ENCODE data around the gene ATP9A.

ATP9A gene

GRCh38 chr20:51625105-51625504 is 143.1 kb downstream of the ATP9A start:
- no peak for DNase-seq

DNA sequence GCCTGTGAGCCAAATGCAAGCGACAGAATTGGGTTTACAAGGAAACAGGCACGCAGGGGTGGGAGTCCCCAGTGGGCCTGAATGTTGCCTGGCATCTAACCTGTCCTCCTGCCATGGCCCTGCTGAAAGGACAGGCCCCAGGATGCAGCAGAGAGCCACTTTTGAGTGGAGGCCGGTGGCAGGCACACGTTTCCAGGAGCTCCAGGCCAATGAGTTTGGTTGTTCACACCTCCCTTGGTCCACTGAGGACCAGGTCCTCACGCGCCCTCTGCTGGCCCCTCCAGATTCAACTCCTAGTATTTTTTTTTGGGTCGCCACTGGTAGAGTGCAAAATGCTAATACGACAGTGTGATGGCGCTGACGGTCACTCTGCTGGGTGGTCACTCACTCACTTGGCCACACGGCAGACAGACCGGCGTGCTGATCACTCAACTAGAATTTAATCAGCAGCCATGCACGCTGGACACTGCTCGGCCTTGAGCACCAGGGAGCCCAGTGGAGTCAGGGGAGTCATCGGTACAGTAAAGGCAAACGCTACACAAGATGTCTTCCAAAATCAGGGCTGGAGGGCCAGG is 143.9 kb downstream of the ATP9A start:
- peak; percentile 59 to 67 for DNase-seq

DNA sequence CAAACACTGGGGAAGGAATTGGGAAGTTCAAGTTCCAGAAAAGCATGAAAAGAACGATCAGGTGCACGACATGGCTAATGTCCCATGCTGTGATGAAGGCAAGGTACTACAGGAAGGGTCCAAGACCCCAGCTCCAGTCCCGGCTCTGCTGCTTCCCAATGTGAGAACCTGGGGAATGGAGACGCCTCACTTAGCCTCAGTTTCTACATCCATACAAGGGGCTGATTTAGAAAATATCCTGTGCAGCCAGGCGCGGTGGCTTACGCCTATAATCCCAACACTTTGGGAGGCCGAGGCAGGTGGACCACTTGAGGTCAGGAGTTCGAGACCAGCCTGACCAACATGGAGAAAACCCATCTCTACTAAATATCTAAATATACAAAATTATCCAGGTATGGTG is 144.9 kb downstream of the ATP9A start:
- DNase-seq, result no peak

- DNase-seq, result no peak
These were observed 146.0 kb downstream of the ATP9A start for GRCh38 chr20:51622004-51622874.

DNA sequence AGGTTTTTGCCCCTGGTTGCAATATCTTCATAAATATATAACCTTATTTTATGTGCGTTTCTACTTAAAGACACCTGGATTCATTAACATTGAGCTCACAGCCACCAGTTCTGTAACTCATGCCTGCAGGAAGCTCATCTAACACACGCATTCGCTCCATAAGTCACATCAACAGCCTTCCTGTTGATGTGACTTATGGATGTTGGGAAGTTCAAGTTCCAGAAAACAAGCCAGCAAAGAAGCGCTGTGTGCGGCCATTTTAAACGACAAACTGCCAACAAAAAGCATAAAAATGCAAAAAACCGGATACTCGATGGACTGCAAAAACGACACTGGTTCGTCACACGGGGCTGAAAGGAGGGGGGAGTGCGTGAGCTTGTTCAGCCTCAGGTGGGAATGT is 147.8 kb downstream of the ATP9A start:
- DNase-seq, result no peak

DNA sequence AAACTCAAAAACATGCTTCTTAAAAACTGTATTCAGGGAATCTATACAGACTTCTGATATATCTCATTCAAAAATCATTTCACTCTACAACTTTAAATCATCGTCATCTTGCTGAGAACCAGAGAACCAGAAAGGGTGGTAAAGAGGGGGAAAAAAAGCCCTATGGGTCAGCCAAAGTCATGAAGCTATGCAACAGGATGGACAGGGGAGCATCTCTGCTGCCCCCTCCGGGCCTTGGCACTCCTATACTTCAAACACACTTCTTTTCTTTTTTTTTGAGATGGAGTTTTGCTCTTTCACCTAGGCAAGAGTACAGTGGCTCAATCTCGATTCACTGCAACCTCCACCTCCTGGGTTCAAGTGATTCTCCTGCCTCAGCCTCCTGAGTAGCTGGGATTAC is 152.1 kb downstream of the ATP9A start:
- DNase-seq, result no peak

DNA sequence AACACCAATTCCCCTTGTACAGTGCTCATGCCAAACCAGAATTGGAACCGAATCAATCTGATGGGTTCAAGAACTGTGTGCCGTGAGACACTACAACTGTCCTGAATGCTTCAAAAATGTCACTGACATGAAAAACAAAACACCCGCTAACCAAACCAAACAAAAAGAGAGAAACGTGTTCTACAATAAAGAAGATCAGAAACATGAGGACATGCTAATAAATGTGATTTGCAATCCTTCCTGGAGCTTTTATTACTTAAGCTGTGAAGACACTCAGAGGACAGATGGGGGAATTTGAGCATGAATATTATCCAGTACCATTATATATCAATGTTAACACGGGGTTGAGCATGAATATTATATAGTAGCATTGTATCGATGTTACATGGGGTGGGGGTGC is 153.5 kb downstream of the ATP9A start:
- no peak for DNase-seq

GRCh38 chr20:51613580-51613979 is 154.6 kb downstream of the ATP9A start:
- DNase-seq, result no peak

- DNase-seq, result no peak
These were observed 155.3 kb downstream of the ATP9A start for GRCh38 chr20:51612896-51613295.

DNA sequence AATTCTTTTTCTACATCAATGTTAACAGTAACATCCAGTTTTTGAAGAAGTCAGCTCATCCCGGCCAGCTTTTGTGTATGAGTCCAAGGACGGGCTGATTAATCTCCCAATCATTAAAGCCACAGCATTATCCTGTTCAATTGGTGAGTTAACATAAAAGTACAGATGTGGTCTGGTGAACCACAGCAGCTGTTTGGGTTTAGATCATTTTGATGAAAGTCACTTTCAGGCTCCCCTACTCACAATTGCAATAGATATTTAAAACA is 156.6 kb downstream of the ATP9A start:
- no peak for DNase-seq

- DNase-seq, result no peak
These were observed 157.2 kb downstream of the ATP9A start for GRCh38 chr20:51610761-51611624.

- DNase-seq, result no peak
These were observed 158.1 kb downstream of the ATP9A start for GRCh38 chr20:51610111-51610510.

DNA sequence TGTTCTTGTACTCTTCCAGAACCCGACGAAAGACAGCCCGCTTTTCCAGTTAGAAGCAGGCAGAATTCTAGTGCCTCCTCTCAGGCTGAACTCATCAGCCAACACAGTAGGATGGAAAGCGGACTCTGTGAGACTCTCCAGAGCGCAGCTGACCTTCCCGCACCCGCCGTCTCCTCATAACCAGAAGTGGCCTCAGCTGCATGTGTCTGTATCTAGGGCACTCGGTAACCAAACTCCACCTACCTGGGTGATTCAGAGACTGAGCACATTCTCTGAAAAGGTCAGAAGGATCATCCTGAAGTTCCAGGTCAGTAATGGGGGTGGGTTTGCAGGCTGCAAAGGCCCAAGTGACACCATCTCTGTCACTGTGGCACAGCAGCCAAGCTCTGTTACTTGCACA is 158.9 kb downstream of the ATP9A start:
- DNase-seq, result no peak

GRCh38 chr20:51608061-51608460 is 160.1 kb downstream of the ATP9A start:
- no peak for DNase-seq

GRCh38 chr20:51607170-51607569 is 161.0 kb downstream of the ATP9A start:
- DNase-seq, result no peak

DNA sequence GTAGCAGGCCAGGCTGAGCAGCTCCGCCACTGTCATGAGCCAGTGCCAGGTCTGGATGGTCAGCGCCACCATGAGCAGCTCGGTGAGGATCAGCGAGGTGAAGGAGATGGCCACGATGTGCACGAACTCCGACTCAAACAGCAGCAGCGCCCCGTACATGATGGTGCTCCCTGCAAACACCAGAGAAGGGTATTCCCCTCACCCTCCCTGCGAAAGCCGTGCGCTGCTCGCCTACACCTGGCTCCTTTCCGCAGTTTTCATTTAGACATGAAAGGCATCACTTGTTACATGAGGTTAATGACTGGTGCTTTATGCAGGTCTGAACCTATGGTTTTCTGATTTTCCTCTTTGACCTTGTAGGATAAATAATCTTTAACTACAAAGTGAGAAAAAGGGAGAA is 163.3 kb downstream of the ATP9A start:
- DNase-seq, result no peak

DNA sequence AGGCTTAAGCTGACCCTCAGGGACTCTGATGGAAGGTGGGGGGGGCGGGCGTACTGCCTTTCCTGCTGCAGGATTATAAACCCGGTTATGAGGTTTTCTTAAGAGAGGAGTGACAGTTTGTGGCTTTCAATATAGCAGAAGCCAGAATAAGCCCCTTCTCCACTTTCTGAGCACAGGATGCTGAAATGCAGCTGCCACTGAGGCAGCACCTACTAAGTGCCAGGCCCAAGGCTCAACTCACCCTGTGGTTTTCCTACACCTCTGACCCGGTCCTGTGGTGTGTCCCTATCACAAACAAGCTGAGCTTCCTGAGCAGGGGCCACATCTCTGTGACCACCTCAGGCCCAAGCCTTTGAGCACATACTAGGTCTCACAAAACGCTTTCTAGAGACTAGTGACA is 166.1 kb downstream of the ATP9A start:
- DNase-seq, result no peak

- DNase-seq, result no peak
These were observed 167.2 kb downstream of the ATP9A start for GRCh38 chr20:51600950-51601349.

DNA sequence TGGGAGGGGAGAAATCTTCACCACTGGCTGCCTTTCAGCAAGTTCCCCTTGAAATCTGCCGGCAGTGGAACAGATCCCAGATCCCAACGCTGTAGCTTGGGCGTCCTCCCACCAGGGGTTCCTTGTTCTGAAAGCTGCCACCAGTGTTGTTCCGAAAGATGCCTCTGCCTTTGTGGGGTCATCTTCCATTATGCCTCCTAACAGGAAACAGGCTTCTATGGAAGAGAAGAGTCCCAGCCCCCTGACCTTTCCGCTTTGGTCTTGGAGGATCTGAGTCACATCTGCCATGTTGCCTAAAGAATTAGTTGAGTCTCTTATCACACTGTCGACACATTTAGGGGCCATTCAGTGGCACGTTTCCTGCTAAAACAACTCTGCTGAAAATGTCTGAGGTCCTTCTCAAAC is 168.2 kb downstream of the ATP9A start:
- DNase-seq, result no peak

DNA sequence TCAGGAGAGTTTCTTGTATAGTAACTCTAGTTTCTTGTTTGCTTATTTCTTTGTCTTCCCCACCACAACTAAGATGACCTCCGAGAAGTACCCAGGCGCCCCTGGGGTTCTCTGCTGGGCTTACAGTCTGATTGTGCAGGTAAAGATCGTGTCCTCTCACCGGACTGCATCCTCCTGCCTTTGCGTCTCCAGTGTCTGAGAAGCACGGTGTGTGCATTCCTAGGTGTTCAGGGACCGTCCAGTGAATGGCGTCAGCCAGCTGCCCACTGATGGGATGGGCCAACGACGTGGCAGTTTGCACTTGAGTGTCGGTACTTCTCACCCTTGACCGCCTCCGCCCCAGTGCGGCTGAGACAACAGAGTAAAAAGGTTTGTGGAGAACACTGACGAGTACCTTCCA is 169.6 kb downstream of the ATP9A start:
- no peak for DNase-seq

DNA sequence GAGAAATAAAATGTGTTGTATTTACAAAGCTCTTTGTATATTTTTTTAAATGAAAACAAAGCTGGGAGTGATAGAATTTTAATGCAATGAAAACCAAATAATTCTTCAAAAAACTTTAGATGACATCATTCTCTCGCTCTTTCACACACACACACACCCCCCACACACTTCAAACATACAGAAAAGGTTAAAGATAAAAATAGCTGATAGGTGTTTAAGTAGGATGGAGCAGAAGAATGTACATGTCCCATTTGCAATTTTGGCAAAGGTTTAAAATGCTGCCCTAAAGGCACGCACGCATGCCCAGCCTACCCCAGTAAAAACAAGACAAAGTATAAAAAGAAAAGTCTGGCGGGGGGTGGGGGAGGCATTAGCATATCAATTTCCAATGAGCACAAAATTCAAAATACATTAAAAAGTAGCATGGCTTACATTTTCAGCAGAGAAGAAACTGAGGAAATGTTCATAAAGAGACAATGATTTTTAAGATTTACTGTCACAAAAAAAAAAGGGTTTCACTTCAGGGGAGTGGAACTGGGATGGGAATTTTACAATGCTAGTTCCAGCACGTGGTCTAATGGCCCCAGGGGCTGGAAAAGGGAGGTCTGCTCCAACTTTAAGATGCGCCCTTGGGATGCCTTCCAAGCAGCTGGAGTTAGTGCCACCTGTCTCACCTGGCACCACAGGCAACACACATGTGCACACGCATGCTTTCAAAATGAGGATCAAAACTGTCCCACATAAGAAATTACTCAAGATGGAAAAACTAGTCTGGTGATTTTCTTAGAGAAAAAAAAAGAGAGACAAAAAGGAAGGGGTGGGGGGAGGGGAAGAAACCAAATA is 170.6 kb downstream of the ATP9A start:
- no peak for DNase-seq

GRCh38 chr20:51596668-51597388 is 171.4 kb downstream of the ATP9A start:
- no peak for DNase-seq

All from activated CD4-positive, alpha-beta T cell treated with anti-CD3 and anti-CD28 coated beads, Interleukin-2, amount 50 U/mL, for 4 hours (primary cell).